ENCODE results near the gene LYL1.

The LYL1 gene

DNA sequence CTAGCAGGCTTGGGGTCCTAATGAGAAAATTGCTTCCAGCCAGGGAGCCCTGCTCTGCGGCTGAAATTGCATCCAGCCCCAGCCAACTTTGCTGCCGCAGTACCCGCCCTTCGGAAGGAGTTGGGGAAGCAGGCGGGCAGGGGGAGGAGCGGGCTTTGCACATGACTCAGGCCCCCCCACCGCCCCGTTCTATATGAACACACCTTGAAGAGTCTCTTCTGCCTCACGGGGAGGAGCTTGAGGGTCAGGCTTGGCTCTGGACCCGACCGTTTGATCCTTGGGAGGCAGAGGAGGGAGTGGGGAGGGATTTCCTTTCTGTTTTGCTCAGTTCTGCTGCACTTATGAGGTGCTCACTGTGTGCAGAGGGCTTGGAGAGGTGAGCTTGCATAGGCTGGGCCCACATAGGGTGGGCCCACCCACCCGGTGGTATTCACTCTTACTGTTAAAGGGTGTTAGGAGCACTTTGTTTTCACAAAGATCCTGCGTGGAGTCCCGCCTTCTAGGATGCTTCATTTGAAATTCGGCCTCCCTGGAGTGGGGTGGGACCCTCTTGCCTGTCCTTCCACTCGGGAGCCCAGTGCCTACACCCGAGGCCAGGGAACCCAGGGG, 46.5 kb downstream of the LYL1 start:
- Mint-ChIP-seq H3K27ac (ENCODE audit: low read depth) (no peak overlapping the region), H3K4me3 (no peak overlapping the region), H3K36me3 (ENCODE audit: insufficient read depth) (no peaks in the 10 kb centered on the region), H3K9me3 (no peaks in the 10 kb centered on the region), H3K4me1 (peaks cover 17% of the 10 kb centered on the region), H3K27me3 (peaks cover 11% of the 10 kb centered on the region)
- ATAC-seq (replicated peaks; ENCODE audit: extremely low read depth, poor library complexity, severe bottlenecking), result no peak
- no peak for DNase-seq (ENCODE audit: low spot score in 2 of 2)

DNA sequence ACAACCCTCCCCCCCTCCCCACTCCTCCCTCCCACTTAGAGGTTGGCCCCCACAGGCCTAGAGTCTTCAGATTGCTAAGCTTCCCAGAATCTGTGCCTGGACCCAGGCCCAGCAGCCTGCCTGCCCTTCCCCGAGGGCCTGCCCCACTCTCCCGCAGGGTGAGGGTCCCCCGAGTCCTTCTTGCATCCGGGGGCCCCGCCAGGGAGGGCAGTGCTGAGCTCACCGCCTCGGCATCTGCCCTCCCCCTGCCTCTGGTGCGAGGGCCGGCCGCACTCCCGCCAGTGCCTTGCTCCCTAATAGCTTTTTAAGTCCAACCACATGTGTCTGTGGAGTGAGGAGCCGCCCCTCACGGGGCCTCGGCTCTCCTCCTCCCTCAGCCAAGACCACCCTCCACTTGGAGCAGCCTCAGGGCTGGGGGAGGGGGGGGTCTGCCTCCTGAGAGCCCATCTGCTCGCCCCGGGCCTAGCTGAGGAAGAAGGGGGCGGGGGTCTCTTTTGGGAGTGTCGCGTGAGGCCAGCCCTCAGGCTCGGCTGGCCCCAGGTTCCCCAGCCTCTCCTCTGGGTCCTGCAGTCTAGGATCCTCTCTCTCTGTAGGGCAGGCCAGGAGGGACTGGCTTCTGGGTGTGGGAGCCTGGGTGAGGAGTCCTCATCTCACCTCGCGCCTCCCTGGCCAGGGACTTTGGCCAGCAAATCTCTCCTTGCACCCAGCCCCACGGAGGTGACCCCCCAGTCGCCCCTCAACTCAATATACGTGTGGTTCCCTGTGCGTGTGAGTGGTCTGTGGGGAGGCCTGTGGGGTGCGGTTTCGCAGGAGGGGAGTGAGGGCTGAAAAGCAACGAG, 47.2 kb downstream of the LYL1 start:
- no peak for DNase-seq (ENCODE audit: low spot score in 2 of 2)
- Mint-ChIP-seq H3K4me3 (no peak overlapping the region), H3K27me3 (peaks cover 11% of the 10 kb centered on the region)

DNA sequence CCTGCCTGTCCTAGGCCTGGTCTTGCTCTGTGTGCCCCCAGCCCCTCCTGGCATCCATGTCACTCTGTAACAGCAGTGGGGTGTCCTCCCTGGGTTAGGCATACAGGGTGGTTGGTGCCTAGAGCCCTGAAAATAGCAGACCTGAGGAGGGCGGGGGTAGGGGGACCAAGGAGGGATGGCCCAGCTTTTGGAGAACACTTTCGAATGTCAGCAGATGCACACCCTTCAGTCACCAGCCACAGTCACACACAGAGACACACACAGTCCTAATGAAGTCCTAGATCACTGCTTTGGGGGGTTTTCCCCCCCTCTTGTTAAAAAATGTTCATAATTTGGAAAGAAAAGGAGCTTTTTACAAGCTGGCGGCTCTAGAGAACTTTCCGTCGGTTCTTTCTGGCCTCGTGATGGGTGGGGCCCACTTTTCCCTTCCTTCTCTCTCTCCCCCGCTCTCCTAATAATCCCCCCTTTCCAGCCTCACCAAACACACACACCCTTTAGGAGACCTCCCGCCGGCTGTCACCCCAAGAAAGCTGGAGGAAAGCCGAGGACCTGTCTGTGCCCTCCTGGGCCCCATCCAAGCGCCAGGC, 47.9 kb downstream of the LYL1 start:
- H3K27me3 Mint-ChIP-seq, result peaks cover 11% of the 10 kb centered on the region
- no peaks in the 10 kb centered on the region for H3K36me3 Mint-ChIP-seq (ENCODE audit: insufficient read depth)
- H3K27ac Mint-ChIP-seq (ENCODE audit: low read depth), result no peak overlapping the region
- no peak for DNase-seq (ENCODE audit: low spot score in 2 of 2)
- no peak overlapping the region for H3K4me3 Mint-ChIP-seq
- ATAC-seq (replicated peaks; ENCODE audit: extremely low read depth, poor library complexity, severe bottlenecking), result no peak
- peaks cover 19% of the 10 kb centered on the region for H3K4me1 Mint-ChIP-seq
- no peaks in the 10 kb centered on the region for H3K9me3 Mint-ChIP-seq

More for the DNA sequence above, 47.2 kb downstream of the LYL1 start:
- Mint-ChIP-seq H3K36me3 (ENCODE audit: insufficient read depth) (no peaks in the 10 kb centered on the region), H3K27ac (ENCODE audit: low read depth) (no peak overlapping the region), H3K9me3 (no peaks in the 10 kb centered on the region), H3K4me1 (peaks cover 15% of the 10 kb centered on the region)
- no peak for ATAC-seq (replicated peaks; ENCODE audit: extremely low read depth, poor library complexity, severe bottlenecking)

DNA sequence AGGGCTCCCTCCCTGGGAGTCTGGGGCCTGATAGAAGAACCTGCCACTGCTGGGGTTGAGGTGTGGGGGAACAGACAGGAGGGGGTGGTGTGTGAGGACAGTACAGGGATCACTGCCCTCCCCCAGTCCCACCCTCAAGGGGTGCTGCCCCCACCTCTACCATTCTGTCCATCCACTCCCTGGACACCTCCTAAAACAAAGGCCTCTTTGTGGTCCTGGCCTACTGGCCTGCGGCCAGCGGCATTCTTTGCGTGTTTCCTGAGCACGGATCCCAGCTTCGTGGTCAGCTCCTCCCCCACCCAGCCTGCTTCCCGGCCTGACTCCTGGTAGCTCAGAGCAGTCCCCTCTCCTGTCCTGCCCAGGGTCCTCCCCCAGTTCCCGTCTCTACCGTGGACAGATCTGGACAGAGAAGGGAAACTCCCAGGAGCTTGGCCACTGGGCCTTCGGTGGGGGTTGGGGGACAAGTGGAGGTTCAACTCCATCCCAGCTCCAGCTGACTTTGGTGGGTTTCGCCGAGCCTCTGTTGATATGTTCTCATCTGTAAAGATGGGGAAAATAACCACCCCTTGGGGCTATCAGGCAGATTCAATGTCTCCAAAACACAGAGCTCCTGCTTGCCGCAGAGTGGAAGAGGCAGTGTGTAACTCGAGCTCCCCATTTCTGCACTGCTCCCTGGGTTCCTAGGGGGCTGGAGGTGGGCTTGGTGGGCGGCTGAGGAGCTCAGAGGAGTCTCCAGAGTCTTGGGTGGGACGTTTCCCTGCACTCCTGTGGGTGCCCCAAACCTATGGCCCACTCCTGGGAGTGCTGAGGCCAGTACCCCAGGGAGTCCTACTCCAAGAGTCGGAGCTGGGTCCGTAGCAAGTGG, 48.7 kb downstream of the LYL1 start:
- Mint-ChIP-seq H3K4me1 (peaks cover 19% of the 10 kb centered on the region), H3K4me3 (no peak overlapping the region), H3K27ac (ENCODE audit: low read depth) (no peak overlapping the region), H3K36me3 (ENCODE audit: insufficient read depth) (no peaks in the 10 kb centered on the region), H3K9me3 (no peaks in the 10 kb centered on the region), H3K27me3 (peaks cover 11% of the 10 kb centered on the region)
- no peak for DNase-seq (ENCODE audit: low spot score in 2 of 2)
- ATAC-seq (replicated peaks; ENCODE audit: extremely low read depth, poor library complexity, severe bottlenecking), result no peak

DNA sequence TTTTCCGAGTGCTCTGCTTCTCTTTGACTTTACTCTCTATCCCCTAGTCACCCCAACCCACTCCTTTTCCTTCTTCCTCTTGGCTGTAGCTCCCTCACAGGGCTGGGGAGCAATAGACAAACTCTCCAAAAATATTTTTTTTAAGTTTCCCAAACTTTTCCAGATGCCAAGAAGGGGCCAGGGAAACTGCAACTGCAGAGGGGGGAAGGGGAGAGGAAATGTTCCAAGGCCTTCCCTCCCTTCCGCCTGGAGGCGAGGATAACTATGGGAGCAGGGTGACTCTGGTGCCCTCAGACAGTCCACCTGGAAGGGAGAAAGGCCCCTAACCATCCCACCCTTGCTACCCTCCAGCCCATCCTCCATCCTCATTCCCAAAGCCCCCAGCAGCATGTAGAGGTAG, 49.4 kb downstream of the LYL1 start:
- ATAC-seq (replicated peaks; ENCODE audit: extremely low read depth, poor library complexity, severe bottlenecking), result no peak
- Mint-ChIP-seq H3K27me3 (peaks cover 11% of the 10 kb centered on the region), H3K9me3 (no peaks in the 10 kb centered on the region), H3K27ac (ENCODE audit: low read depth) (no peak overlapping the region), H3K4me3 (no peak overlapping the region), H3K4me1 (peaks cover 20% of the 10 kb centered on the region), H3K36me3 (ENCODE audit: insufficient read depth) (no peaks in the 10 kb centered on the region)
- no peak for DNase-seq (ENCODE audit: low spot score in 2 of 2)

DNA sequence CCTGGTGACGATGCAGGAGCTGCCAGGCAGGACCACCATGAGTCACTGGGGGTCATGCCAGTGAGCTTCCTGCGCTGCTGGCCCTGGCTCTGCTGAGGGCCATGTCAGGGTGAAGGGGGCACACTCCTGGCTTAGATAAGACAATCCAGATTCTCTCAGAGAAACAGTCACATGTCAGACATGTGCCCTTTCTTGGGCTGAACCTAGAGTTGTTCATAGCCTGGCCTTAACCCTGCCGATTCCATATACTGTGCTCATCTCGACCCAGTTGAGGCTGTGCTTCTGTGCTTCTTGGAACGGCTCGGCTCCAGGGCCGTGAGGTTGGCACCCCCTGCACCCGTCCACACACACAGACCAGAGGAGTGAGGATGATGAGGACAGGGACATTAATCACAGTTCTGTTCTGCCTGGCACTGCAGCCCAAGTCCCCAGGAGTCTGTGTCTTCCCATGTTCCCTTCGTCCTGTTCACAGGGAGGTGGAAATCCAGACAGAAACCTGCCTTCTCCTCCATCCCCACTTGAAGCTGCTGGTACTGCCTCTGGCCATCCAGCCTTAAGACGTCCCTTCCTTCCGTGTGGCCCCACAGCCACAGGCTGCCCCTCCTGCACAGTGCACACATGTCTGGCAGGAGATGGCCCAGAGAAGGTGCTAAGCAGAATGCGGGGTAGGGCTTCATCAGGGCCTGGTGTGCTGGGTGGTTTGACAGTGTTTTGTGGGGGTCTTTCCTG, 50.0 kb downstream of the LYL1 start:
- Mint-ChIP-seq H3K36me3 (ENCODE audit: insufficient read depth) (no peaks in the 10 kb centered on the region), H3K4me1 (peaks cover 26% of the 10 kb centered on the region), H3K9me3 (no peaks in the 10 kb centered on the region), H3K27me3 (peaks cover 11% of the 10 kb centered on the region), H3K4me3 (no peak overlapping the region), H3K27ac (ENCODE audit: low read depth) (no peak overlapping the region)
- DNase-seq (ENCODE audit: low spot score in 2 of 2) (no peak), ATAC-seq (replicated peaks; ENCODE audit: extremely low read depth, poor library complexity, severe bottlenecking) (no peak)

DNA sequence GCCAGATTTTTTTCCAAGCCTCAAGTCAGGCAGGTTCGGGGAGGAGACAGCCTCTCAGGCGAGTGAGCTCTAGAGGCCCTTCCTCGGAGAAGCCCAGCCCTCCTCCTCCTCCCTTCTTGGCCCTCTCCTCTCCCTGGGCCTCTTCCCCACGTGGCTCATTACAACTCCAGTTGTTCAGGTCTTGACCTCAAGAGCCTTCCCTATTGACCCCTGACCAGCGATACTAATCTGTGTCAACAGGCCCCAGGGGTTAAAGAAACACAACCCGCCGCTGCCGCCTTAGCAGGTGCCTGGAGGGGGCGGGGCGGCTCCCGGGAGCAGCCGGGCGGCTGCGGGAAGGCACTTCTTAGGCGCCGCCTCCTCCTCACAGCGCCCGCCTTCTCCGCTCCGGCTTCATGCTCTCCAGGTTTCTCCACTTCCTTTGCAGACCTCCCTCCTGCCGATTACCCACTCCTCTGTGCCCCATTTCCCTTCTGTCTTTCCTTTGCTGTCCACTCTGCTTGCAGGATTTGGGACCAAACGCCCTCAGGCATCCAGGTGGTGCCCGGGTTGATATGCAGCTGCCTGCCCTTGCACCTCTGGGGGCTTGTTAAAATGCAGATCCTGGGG, 51.0 kb downstream of the LYL1 start:
- DNase-seq (ENCODE audit: low spot score in 2 of 2) (no peak), ATAC-seq (replicated peaks; ENCODE audit: extremely low read depth, poor library complexity, severe bottlenecking) (no peak)
- no peaks in the 10 kb centered on the region for H3K9me3 Mint-ChIP-seq
- H3K36me3 Mint-ChIP-seq (ENCODE audit: insufficient read depth), result no peaks in the 10 kb centered on the region
- no peak overlapping the region for H3K27ac Mint-ChIP-seq (ENCODE audit: low read depth)
- peaks cover 27% of the 10 kb centered on the region for H3K4me1 Mint-ChIP-seq
- H3K4me3 Mint-ChIP-seq, result peak overlapping the region; percentile 62
- peaks cover 11% of the 10 kb centered on the region for H3K27me3 Mint-ChIP-seq

DNA sequence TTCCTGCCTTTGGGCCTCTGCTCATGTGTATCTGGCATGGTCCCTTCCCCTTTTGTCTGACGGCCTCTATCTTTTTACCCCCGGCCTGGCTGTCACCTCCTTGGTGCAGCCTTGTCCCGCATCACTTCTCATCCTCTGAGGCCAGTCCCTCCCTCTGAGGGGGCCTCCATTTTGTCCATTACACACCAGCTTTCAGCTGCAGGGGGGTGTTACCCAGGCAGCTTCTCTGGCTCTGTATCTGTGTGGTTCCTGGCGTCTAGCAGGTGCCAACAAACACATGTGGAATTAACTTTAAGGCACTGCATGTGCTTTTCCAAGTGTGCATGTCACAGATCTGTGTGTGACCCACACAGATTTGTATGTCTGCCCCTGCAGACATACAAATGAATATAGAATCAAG, 52.4 kb downstream of the LYL1 start:
- Mint-ChIP-seq H3K4me3 (no peak overlapping the region), H3K27ac (ENCODE audit: low read depth) (peak overlapping the region; percentile 71), H3K4me1 (peaks cover 41% of the 10 kb centered on the region), H3K36me3 (ENCODE audit: insufficient read depth) (no peaks in the 10 kb centered on the region), H3K9me3 (no peaks in the 10 kb centered on the region), H3K27me3 (peaks cover 11% of the 10 kb centered on the region)
- no peak for DNase-seq (ENCODE audit: low spot score in 2 of 2)
- ATAC-seq (replicated peaks; ENCODE audit: extremely low read depth, poor library complexity, severe bottlenecking), result no peak
